HG02981 (cell line): ENCODE measurements around the gene KCTD11.
"Not testable (repeated sequence)": the region's sequence is repeated elsewhere in the genome, so short reads cannot be mapped to it uniquely, and the experiment has no call there.

Experiments used
- ATAC-seq: cut with Tn5 transposase; IDR thresholded peaks from one replicate; pipeline ENCODE4 v1.9.1; 2021; ENCODE audit warnings: mild to moderate bottlenecking, moderate library complexity; ENCODE audit not compliant: unreplicated experiment

The KCTD11 gene

GRCh38 chr17:7343250-7343649 is 8.7 kb upstream of the KCTD11 start:
- ATAC-seq, result no peak

GRCh38 chr17:7346761-7347614 is 5.0 kb upstream of the KCTD11 start:
- ATAC-seq, result no peak

- ATAC-seq, result no peak
Observed at GRCh38 chr17:7347630-7348477, 4.1 kb upstream of the KCTD11 start.

GRCh38 chr17:7348478-7349242 is 3.3 kb upstream of the KCTD11 start:
- no peak for ATAC-seq

- no peak for ATAC-seq
Observed at GRCh38 chr17:7352503-7352889, 534 bp downstream of the KCTD11 start.

- ATAC-seq, result no peak
Observed at GRCh38 chr17:7352910-7353635, 1.1 kb downstream of the KCTD11 start.

- no peak for ATAC-seq
Observed at GRCh38 chr17:7354262-7354843, 2.4 kb downstream of the KCTD11 start.

GRCh38 chr17:7355053-7355452 is 3.1 kb downstream of the KCTD11 start, which contains the start of gene TMEM95:
TSS of gene TMEM95 (plus strand) at chr17:7355156. CDS start at chr17:7355205, 49 bp downstream.
- no peak for ATAC-seq

GRCh38 chr17:7355573-7355972 is 3.6 kb downstream of the KCTD11 start:
- no peak for ATAC-seq

GRCh38 chr17:7356072-7356549 is 4.1 kb downstream of the KCTD11 start:
- ATAC-seq, result no peak

- ATAC-seq, result no peak
Observed at GRCh38 chr17:7356756-7357155, 4.8 kb downstream of the KCTD11 start.

GRCh38 chr17:7357381-7357780 is 5.4 kb downstream of the KCTD11 start:
- ATAC-seq, result no peak

GRCh38 chr17:7361906-7362305 is 9.9 kb downstream of the KCTD11 start:
- no peak for ATAC-seq

GRCh38 chr17:7363311-7363710 is 11.3 kb downstream of the KCTD11 start:
- no peak for ATAC-seq

GRCh38 chr17:7365963-7366362 is 14.0 kb downstream of the KCTD11 start:
- ATAC-seq, result not testable (repeated sequence)

GRCh38 chr17:7367083-7367482 is 15.1 kb downstream of the KCTD11 start:
- no peak for ATAC-seq

- ATAC-seq, result no peak
Observed at GRCh38 chr17:7367918-7368598, 16.1 kb downstream of the KCTD11 start.

- not testable (repeated sequence) for ATAC-seq
Observed at GRCh38 chr17:7368599-7368994, 16.6 kb downstream of the KCTD11 start.

- no peak for ATAC-seq
Observed at GRCh38 chr17:7369825-7370224, 17.9 kb downstream of the KCTD11 start.
